ENCODE data around the gene EXOSC7.

Gene EXOSC7

GRCh38 chr3:44958386-44958785, 17.7 kb upstream of the EXOSC7 start:
- no peak overlapping the region for H3K27ac ChIP-seq
- ChIA-PET POLR2A (ENCODE audit: low non-redundant PET) (no interaction called here), CTCF (interaction anchor here (0.6 kb wide), 1 partner anchor 25 kb away, joined by 3 read pairs; no protein-coding TSS in a partner anchor)
- no peak for DNase-seq (ENCODE audit: low spot score)
- no peak for TF ChIP-seq CTCF (conservative IDR thresholded peaks at IDR 0.05; ENCODE audit: low read depth)

GRCh38 chr3:44960387-44961026, 15.5 kb upstream of the EXOSC7 start:
- CTCF ChIA-PET = no interaction called here
- POLR2A ChIA-PET (ENCODE audit: low non-redundant PET) = no interaction called here

GRCh38 chr3:44961888-44962287, 14.2 kb upstream of the EXOSC7 start:
- ChIA-PET POLR2A (ENCODE audit: low non-redundant PET) (no interaction called here), CTCF (interaction anchor here (0.6 kb wide), 1 partner anchor 70 kb away, joined by 3 read pairs; no protein-coding TSS in a partner anchor)
- no peak for TF ChIP-seq CTCF (conservative IDR thresholded peaks at IDR 0.05; ENCODE audit: low read depth)
- DNase-seq (ENCODE audit: low spot score) = no peak
- no peak overlapping the region for H3K27ac ChIP-seq

More at GRCh38 chr3:44960387-44961026, 15.5 kb upstream of the EXOSC7 start:
- no peak overlapping the region for H3K27ac ChIP-seq
- TF ChIP-seq CTCF (conservative IDR thresholded peaks at IDR 0.05; ENCODE audit: low read depth) = no peak
- no peak for DNase-seq (ENCODE audit: low spot score)

GRCh38 chr3:44962621-44963393, 13.2 kb upstream of the EXOSC7 start:
- no peak for DNase-seq (ENCODE audit: low spot score)
- no peak for TF ChIP-seq CTCF (conservative IDR thresholded peaks at IDR 0.05; ENCODE audit: low read depth)
- ChIA-PET POLR2A (ENCODE audit: low non-redundant PET) (no interaction called here), CTCF (interaction anchor here (0.6 kb wide), 1 partner anchor 71 kb away, joined by 3 read pairs; no protein-coding TSS in a partner anchor)
- no peak overlapping the region for H3K27ac ChIP-seq

GRCh38 chr3:44963571-44964325, 12.3 kb upstream of the EXOSC7 start:
- peak overlapping the region; percentile 37; the same call in 1 of the 2 replicates for H3K27ac ChIP-seq
- no peak for DNase-seq (ENCODE audit: low spot score)
- ChIA-PET POLR2A (ENCODE audit: low non-redundant PET) (no interaction called here), CTCF (no interaction called here)
- no peak for TF ChIP-seq CTCF (conservative IDR thresholded peaks at IDR 0.05; ENCODE audit: low read depth)

GRCh38 chr3:44965165-44965564, 10.9 kb upstream of the EXOSC7 start:
- ChIA-PET POLR2A (ENCODE audit: low non-redundant PET) (no interaction called here), CTCF (no interaction called here)
- no peak overlapping the region for H3K27ac ChIP-seq
- TF ChIP-seq CTCF (conservative IDR thresholded peaks at IDR 0.05; ENCODE audit: low read depth) = no peak
- no peak for DNase-seq (ENCODE audit: low spot score)

Data from RWPE1 (cell line).